HEK293 (cell line): ENCODE results near the gene TIMM10B.
A peak's percentile ranks its signal among the peaks of the same experiment; 100 is the strongest.

ENCODE experiments used
- CTCF ChIA-PET: fragments of 350-600 bp; formaldehyde crosslinking; extraction: SDS; loops from one replicate; lab custom pipeline; 2021; ENCODE audit warnings: antibody characterized with exemption; lab: Yijun Ruan, JAX
- POLR2A ChIA-PET: fragments of 300-600 bp; formaldehyde crosslinking; extraction: SDS; loops from one replicate; lab custom pipeline; 2020; ENCODE audit warnings: antibody characterized with exemption, inconsistent platforms; lab: Yijun Ruan, JAX
- H3K27ac ChIP-seq: fragments of 200-500 bp; sonication (Bioruptor generic); 2 replicates; pipeline ENCODE4 v1.5.1; 2014; ENCODE audit warnings: low read depth, low read length, control low read depth, inconsistent platforms; ENCODE audit errors: extremely low read depth
- H3K36me3 ChIP-seq, 2 experiments: fragments of 200-500 bp in 1 of 2; sonication (Bioruptor generic) in 1 of 2; 1 replicate in 1 of 2; 2 replicates in 1 of 2; pipeline ENCODE4 v1.5.1; 2014 to 2017; ENCODE audit warnings: inconsistent platforms in 2 of 2, low read length in 2 of 2; ENCODE audit not compliant: control insufficient read depth in 2 of 2, insufficient read depth in 1 of 2
- H3K4me1 ChIP-seq: fragments of 200-500 bp; sonication (Bioruptor generic); 2 replicates; pipeline ENCODE4 v1.5.1; 2014; ENCODE audit warnings: mild to moderate bottlenecking, low read length, inconsistent platforms; ENCODE audit not compliant: control insufficient read depth, insufficient read depth
- H3K4me3 ChIP-seq: 2 replicates; pipeline ENCODE4 v1.5.1; 2011; ENCODE audit warnings: low read depth, mild to moderate bottlenecking, control low read depth, low read length, moderate library complexity
- H3K9me3 ChIP-seq: fragments of 200-500 bp; sonication (Bioruptor generic); 2 replicates; pipeline ENCODE4 v1.5.1; 2014; ENCODE audit warnings: low read depth, low read length, inconsistent platforms; ENCODE audit not compliant: control insufficient read depth, insufficient read depth
- BCL11B ChIP-seq: fragments of 450-650 bp; formaldehyde crosslinking; IDR thresholded peaks from 2 replicates; pipeline ENCODE4 v1.5.1; 2016; ENCODE audit warnings: low read depth, missing biosample characterization, missing genetic modification characterization
- HOXC10 ChIP-seq: sonication (generic); formaldehyde crosslinking; IDR thresholded peaks from 2 replicates; pipeline ENCODE4 v1.8.1; 2023; ENCODE audit warnings: mild to moderate bottlenecking, missing genetic modification reagents
- SCRT2 ChIP-seq: fragments of 450-650 bp; formaldehyde crosslinking; IDR thresholded peaks from 2 replicates; pipeline ENCODE4 v1.5.1; 2016; ENCODE audit warnings: missing biosample characterization, missing genetic modification characterization
- ZBTB17 ChIP-seq: fragments of 450-650 bp; formaldehyde crosslinking; IDR thresholded peaks from 2 replicates; pipeline ENCODE4 v1.5.1; 2016; ENCODE audit warnings: missing biosample characterization, missing genetic modification characterization
- ZFP41 ChIP-seq: fragments of 450-650 bp; formaldehyde crosslinking; IDR thresholded peaks from 2 replicates; pipeline ENCODE4 v1.5.1; 2016; ENCODE audit warnings: missing biosample characterization, missing genetic modification characterization, borderline replicate concordance
- ZNF112 ChIP-seq: fragments of 450-650 bp; formaldehyde crosslinking; IDR thresholded peaks from 2 replicates; pipeline ENCODE4 v1.5.0; 2017; ENCODE audit warnings: missing biosample characterization, missing genetic modification characterization
- ZNF202 ChIP-seq: fragments of 450-650 bp; formaldehyde crosslinking; IDR thresholded peaks from 2 replicates; pipeline ENCODE4 v1.5.1; 2016; ENCODE audit warnings: missing biosample characterization, missing genetic modification characterization, borderline replicate concordance
- ZNF354C ChIP-seq: fragments of 450-650 bp; formaldehyde crosslinking; IDR thresholded peaks from 2 replicates; pipeline ENCODE4 v1.5.1; 2016; ENCODE audit warnings: missing biosample characterization, missing genetic modification characterization, low read depth, borderline replicate concordance
- ZNF423 ChIP-seq: fragments of 450-650 bp; formaldehyde crosslinking; IDR thresholded peaks from 2 replicates; pipeline ENCODE4 v1.5.1; 2016; ENCODE audit warnings: missing biosample characterization, missing genetic modification characterization
- ZNF501 ChIP-seq: fragments of 450-650 bp; formaldehyde crosslinking; IDR thresholded peaks from 2 replicates; pipeline ENCODE4 v1.5.1; 2016; ENCODE audit warnings: missing biosample characterization, missing genetic modification characterization
- ZNF571 ChIP-seq: fragments of 450-650 bp; formaldehyde crosslinking; IDR thresholded peaks from 2 replicates; pipeline ENCODE4 v1.5.0; 2017; ENCODE audit warnings: missing biosample characterization, missing genetic modification characterization
- ZNF654 ChIP-seq: fragments of 450-650 bp; formaldehyde crosslinking; IDR thresholded peaks from 2 replicates; pipeline ENCODE4 v1.5.1; 2016; ENCODE audit warnings: low read depth, missing biosample characterization, missing genetic modification characterization
- ZNF776 ChIP-seq: fragments of 450-650 bp; formaldehyde crosslinking; IDR thresholded peaks from 2 replicates; pipeline ENCODE4 v1.5.0; 2017; ENCODE audit warnings: missing biosample characterization, missing genetic modification characterization, borderline replicate concordance
- ZNF837 ChIP-seq: fragments of 450-650 bp; formaldehyde crosslinking; IDR thresholded peaks from 2 replicates; pipeline ENCODE4 v1.5.1; 2016; ENCODE audit warnings: missing biosample characterization, missing genetic modification characterization
- TF ChIP-seq, protein P1 (sequence below): fragments of 450-650 bp; formaldehyde crosslinking; IDR thresholded peaks from 2 replicates; pipeline ENCODE4 v1.5.1; 2016; ENCODE audit warnings: missing biosample characterization, missing genetic modification characterization
- TF ChIP-seq, protein P2 (sequence below): fragments of 450-650 bp; IDR thresholded peaks from 2 replicates; pipeline ENCODE4 v1.5.1; 2018; ENCODE audit warnings: missing biosample characterization, mild to moderate bottlenecking, missing genetic modification characterization
- TF ChIP-seq, protein P3 (sequence below): fragments of 450-650 bp; formaldehyde crosslinking; IDR thresholded peaks from 2 replicates; pipeline ENCODE4 v1.5.1; 2016; ENCODE audit warnings: missing biosample characterization, missing genetic modification characterization
- TF ChIP-seq, protein P4 (sequence below): fragments of 450-650 bp; formaldehyde crosslinking; IDR thresholded peaks from 2 replicates; pipeline ENCODE4 v1.5.0; 2017; ENCODE audit warnings: missing biosample characterization, missing genetic modification characterization, borderline replicate concordance
- TF ChIP-seq, protein P5 (sequence below): fragments of 450-650 bp; formaldehyde crosslinking; IDR thresholded peaks from 2 replicates; pipeline ENCODE4 v1.5.1; 2016; ENCODE audit warnings: missing biosample characterization, missing genetic modification characterization
- TF ChIP-seq, protein P6 (sequence below): fragments of 450-650 bp; formaldehyde crosslinking; IDR thresholded peaks from 2 replicates; pipeline ENCODE4 v1.5.1; 2016; ENCODE audit warnings: missing biosample characterization, missing genetic modification characterization
- TF ChIP-seq, protein P7 (sequence below): fragments of 450-650 bp; formaldehyde crosslinking; IDR thresholded peaks from 2 replicates; pipeline ENCODE4 v1.5.1; 2016; ENCODE audit warnings: missing biosample characterization, missing genetic modification characterization
- TF ChIP-seq, protein P8 (sequence below): fragments of 450-650 bp; formaldehyde crosslinking; IDR thresholded peaks from 2 replicates; pipeline ENCODE4 v1.5.1; 2017; ENCODE audit warnings: missing biosample characterization, missing genetic modification characterization

TIMM10B gene

DNA sequence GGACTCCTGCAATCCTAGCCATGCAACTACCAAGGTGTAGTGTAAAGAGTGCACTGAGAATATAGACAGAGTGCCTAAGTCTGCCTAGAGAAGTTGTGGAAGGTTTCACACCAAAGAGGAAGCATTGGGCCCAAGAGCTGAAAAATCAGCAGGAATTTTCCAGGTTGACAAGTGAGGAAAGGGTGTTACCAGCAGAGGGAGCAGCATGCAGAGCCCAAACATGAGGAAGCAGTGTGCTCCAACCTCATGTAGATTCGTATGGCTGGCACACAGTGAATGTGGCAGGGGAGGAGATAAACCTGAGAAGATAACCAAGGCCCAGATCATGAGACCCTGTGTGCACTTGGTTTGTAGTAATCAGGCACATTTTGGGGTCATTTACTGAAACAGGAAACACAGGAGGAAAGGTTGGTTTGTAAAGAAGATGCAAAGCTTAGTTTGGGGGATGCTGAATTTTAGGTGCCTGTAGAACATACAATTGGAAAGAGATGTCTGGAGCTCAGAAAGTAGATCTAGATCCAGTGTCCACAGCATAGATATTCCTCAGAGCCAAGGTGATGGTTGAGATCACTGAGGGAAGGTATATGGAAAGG lies 42.2 kb upstream of the TIMM10B start:
- Histone ChIP-seq H3K4me1 (no peaks in the 10 kb centered on the region), H3K27ac (no peak overlapping the region), H3K9me3 (no peaks in the 10 kb centered on the region), H3K36me3 (no peaks in the 10 kb centered on the region), H3K4me3 (no peak overlapping the region)
- POLR2A ChIA-PET, result interaction anchor here (0.9 to 1.0 kb wide), 2 partner anchors 20 to 42 kb away, joined by 3 read pairs; partner anchors contain the start of genes APBB1, ARFIP2 and TIMM10B
- CTCF ChIA-PET, result interaction anchor here (0.6 to 11.2 kb wide), 35 partner anchors 10 to 319 kb away, joined by 3 to 228 read pairs (median 4); partner anchors contain the start of genes APBB1 and SMPD1
- TF ChIP-seq, protein P1, sequence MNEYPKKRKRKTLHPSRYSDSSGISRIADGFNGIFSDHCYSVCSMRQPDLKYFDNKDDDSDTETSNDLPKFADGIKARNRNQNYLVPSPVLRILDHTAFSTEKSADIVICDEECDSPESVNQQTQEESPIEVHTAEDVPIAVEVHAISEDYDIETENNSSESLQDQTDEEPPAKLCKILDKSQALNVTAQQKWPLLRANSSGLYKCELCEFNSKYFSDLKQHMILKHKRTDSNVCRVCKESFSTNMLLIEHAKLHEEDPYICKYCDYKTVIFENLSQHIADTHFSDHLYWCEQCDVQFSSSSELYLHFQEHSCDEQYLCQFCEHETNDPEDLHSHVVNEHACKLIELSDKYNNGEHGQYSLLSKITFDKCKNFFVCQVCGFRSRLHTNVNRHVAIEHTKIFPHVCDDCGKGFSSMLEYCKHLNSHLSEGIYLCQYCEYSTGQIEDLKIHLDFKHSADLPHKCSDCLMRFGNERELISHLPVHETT (tag by site-specific recombination), result no peak
- TF ChIP-seq, protein P2, sequence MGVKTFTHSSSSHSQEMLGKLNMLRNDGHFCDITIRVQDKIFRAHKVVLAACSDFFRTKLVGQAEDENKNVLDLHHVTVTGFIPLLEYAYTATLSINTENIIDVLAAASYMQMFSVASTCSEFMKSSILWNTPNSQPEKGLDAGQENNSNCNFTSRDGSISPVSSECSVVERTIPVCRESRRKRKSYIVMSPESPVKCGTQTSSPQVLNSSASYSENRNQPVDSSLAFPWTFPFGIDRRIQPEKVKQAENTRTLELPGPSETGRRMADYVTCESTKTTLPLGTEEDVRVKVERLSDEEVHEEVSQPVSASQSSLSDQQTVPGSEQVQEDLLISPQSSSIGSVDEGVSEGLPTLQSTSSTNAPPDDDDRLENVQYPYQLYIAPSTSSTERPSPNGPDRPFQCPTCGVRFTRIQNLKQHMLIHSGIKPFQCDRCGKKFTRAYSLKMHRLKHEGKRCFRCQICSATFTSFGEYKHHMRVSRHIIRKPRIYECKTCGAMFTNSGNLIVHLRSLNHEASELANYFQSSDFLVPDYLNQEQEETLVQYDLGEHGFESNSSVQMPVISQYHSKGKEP (tag by site-specific recombination), result no peak
- TF ChIP-seq ZNF571 (no peak), ZNF202 (tag by site-specific recombination) (no peak), ZNF837 (tag by site-specific recombination) (no peak), ZNF654 (peak; percentile 35), ZBTB17 (tag by site-specific recombination) (peak; percentile 41; the same call in 1 of the 2 replicates), ZNF501 (tag by site-specific recombination) (no peak), ZNF354C (no peak)
- TF ChIP-seq, protein P3, sequence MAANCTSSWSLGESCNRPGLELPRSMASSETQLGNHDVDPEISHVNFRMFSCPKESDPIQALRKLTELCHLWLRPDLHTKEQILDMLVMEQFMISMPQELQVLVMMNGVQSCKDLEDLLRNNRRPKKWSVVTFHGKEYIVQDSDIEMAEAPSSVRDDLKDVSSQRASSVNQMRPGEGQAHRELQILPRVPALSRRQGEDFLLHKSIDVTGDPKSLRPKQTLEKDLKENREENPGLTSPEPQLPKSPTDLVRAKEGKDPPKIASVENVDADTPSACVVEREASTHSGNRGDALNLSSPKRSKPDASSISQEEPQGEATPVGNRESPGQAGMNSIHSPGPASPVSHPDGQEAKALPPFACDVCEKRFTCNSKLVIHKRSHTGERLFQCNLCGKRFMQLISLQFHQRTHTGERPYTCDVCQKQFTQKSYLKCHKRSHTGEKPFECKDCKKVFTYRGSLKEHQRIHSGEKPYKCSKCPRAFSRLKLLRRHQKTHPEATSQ (tag by site-specific recombination), result no peak
- TF ChIP-seq, protein P4, sequence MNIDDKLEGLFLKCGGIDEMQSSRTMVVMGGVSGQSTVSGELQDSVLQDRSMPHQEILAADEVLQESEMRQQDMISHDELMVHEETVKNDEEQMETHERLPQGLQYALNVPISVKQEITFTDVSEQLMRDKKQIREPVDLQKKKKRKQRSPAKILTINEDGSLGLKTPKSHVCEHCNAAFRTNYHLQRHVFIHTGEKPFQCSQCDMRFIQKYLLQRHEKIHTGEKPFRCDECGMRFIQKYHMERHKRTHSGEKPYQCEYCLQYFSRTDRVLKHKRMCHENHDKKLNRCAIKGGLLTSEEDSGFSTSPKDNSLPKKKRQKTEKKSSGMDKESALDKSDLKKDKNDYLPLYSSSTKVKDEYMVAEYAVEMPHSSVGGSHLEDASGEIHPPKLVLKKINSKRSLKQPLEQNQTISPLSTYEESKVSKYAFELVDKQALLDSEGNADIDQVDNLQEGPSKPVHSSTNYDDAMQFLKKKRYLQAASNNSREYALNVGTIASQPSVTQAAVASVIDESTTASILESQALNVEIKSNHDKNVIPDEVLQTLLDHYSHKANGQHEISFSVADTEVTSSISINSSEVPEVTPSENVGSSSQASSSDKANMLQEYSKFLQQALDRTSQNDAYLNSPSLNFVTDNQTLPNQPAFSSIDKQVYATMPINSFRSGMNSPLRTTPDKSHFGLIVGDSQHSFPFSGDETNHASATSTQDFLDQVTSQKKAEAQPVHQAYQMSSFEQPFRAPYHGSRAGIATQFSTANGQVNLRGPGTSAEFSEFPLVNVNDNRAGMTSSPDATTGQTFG (tag by site-specific recombination), result no peak
- TF ChIP-seq, protein P5, sequence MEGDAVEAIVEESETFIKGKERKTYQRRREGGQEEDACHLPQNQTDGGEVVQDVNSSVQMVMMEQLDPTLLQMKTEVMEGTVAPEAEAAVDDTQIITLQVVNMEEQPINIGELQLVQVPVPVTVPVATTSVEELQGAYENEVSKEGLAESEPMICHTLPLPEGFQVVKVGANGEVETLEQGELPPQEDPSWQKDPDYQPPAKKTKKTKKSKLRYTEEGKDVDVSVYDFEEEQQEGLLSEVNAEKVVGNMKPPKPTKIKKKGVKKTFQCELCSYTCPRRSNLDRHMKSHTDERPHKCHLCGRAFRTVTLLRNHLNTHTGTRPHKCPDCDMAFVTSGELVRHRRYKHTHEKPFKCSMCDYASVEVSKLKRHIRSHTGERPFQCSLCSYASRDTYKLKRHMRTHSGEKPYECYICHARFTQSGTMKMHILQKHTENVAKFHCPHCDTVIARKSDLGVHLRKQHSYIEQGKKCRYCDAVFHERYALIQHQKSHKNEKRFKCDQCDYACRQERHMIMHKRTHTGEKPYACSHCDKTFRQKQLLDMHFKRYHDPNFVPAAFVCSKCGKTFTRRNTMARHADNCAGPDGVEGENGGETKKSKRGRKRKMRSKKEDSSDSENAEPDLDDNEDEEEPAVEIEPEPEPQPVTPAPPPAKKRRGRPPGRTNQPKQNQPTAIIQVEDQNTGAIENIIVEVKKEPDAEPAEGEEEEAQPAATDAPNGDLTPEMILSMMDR, result peak; percentile 56; the same call in 1 of the 2 replicates

DNA sequence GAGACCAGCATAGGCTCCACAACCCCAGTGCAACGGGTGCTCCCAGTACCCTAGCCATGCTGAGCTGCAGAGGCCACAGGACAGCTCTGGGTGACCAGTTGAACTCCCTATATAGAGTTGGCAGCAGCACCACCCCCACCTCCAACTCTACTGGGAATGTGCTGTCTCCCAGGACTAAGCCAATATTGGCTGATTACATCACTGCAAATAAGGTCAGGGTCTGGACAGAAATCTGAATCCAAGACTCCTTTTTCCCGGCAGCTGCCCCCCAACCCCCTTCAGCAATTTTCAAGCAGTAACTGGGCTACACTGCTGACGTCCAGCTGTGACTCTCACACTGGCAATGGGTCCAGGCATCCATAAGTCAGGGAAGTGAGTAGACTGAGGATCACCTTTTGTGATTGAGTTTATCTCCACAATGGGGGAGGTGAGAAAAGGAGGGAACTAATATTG lies 40.4 kb upstream of the TIMM10B start, which contains the start of gene HPX:
TSS of gene HPX (minus strand) at position 82 of the 453 bp plus-strand sequence. CDS start at position 58, 24 bp downstream.
- CTCF ChIA-PET, result interaction anchor here (0.6 to 11.2 kb wide), 9 partner anchors 12 to 242 kb away, joined by 3 to 228 read pairs (median 5); partner anchors contain the start of gene MRPL17
- POLR2A ChIA-PET, result no interaction called here
- no peak for TF ChIP-seq ZFP41 (tag by site-specific recombination)
- TF ChIP-seq, protein P6, sequence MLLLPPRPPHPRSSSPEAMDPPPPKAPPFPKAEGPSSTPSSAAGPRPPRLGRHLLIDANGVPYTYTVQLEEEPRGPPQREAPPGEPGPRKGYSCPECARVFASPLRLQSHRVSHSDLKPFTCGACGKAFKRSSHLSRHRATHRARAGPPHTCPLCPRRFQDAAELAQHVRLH, result no peak
- TF ChIP-seq SCRT2 (tag by site-specific recombination), result no peak
- TF ChIP-seq HOXC10 (CRISPR knock-in tag), result no peak
- TF ChIP-seq BCL11B (tag by site-specific recombination), result no peak
- TF ChIP-seq, protein P7, sequence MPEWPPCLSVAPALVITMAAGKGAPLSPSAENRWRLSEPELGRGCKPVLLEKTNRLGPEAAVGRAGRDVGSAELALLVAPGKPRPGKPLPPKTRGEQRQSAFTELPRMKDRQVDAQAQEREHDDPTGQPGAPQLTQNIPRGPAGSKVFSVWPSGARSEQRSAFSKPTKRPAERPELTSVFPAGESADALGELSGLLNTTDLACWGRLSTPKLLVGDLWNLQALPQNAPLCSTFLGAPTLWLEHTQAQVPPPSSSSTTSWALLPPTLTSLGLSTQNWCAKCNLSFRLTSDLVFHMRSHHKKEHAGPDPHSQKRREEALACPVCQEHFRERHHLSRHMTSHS (tag by site-specific recombination), result no peak
- no peak for TF ChIP-seq ZNF423
- no peak for TF ChIP-seq ZNF112 (tag by site-specific recombination)
- TF ChIP-seq ZNF776, result no peak
- TF ChIP-seq, protein P8, sequence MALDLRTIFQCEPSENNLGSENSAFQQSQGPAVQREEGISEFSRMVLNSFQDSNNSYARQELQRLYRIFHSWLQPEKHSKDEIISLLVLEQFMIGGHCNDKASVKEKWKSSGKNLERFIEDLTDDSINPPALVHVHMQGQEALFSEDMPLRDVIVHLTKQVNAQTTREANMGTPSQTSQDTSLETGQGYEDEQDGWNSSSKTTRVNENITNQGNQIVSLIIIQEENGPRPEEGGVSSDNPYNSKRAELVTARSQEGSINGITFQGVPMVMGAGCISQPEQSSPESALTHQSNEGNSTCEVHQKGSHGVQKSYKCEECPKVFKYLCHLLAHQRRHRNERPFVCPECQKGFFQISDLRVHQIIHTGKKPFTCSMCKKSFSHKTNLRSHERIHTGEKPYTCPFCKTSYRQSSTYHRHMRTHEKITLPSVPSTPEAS (tag by site-specific recombination), result no peak

More for the DNA sequence above, 40.4 kb upstream of the TIMM10B start, which contains the start of gene HPX:
- Histone ChIP-seq H3K27ac (no peak within 1 kb of the TSS), H3K36me3 (no peaks in the 10 kb centered on the region), H3K4me3 (no peak within 1 kb of the TSS), H3K4me1 (no peaks in the 10 kb centered on the region), H3K9me3 (no peaks in the 10 kb centered on the region)
